HL-60/S4 treated with phorbol 12-myristate 13-acetate at 8.2 ng/mL for 4 days and 3 days (cell line): Measurements from ENCODE around the gene KIAA0586.
"Not testable (repeated sequence)": the region's sequence is repeated elsewhere in the genome, so short reads cannot be mapped to it uniquely, and the experiment has no call there.

Experiments used
- in situ Hi-C: fragments of 300-500 bp; cut with MboI; formaldehyde crosslinking; loops from 2 replicates; pipeline ENCODE4 v1.15.0; 2022; ENCODE audit warnings: low sequenced_read_pairs

The KIAA0586 gene

DNA sequence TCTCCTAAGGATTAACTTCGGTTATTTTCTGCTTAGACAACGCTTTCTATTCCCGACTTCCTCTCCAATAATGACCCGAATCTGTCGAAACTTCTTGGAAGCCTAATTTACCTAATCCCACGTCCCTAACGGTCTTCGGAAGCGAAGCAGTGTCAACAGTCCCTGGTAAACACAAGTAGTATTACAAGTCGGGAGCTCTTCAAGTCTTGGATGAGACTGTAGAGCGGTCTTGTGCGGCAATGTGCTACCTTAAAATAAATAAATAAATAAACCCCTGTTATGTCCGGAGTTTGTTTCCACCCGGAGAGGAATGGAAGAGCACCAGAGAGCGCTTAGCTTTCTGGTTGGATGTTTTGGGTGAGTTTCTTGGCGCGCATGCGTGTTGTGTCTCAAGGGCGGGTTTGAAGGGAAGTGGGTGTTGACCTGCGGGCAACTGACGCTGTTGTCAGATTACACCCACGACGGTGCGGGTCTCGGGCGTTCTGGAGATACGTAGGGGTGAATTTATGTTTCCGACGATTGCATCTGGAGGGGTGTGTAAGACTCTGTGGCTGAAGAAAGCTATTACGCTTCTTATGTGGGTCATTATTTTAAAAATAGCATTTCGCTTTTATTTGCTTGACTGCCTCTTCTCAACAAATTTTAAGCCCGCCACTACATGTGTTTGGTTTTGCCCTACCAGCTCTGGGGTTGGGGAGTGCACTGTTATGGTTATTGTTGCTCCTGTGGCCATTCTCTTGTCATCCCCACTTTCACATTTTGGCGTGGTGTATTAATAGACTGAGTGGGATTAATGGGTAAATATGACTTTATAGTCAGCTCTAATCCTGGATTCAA is at the start of gene KIAA0586, which contains the start of gene TIMM9:
TSS of gene KIAA0586 (plus strand) at position 439 of the 837 bp plus-strand sequence. CDS start 546 bp downstream, outside the sequence.
TSS of gene TIMM9 (minus strand) at position 251 of the 837 bp plus-strand sequence. CDS start 15,586 bp downstream, outside the sequence.
- in situ Hi-C loops: no loop called here

DNA sequence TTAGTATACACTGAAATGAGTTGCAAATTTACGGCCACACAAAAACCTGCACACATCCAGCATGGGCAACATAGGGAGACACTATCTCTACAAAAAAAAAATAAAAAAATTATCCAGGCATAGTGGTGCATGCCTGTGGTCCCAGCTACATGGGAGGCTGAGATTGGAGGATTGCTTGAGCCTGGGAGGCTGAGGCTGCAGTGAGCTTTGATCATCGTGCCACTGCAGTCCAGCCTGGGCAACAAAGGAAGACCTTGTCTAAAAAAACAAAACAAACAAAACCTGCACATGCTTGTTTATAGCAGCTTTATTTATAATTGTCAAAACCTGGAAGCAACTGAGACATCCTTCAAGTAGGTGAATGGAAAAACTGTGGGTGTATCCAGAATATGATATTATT is 36.7 kb upstream of the KIAA0586 start:
- in situ Hi-C loops: no loop called here

GRCh38 chr14:58395562-58395811 is 32.0 kb upstream of the KIAA0586 start:
- in situ Hi-C loops: no loop called here

DNA sequence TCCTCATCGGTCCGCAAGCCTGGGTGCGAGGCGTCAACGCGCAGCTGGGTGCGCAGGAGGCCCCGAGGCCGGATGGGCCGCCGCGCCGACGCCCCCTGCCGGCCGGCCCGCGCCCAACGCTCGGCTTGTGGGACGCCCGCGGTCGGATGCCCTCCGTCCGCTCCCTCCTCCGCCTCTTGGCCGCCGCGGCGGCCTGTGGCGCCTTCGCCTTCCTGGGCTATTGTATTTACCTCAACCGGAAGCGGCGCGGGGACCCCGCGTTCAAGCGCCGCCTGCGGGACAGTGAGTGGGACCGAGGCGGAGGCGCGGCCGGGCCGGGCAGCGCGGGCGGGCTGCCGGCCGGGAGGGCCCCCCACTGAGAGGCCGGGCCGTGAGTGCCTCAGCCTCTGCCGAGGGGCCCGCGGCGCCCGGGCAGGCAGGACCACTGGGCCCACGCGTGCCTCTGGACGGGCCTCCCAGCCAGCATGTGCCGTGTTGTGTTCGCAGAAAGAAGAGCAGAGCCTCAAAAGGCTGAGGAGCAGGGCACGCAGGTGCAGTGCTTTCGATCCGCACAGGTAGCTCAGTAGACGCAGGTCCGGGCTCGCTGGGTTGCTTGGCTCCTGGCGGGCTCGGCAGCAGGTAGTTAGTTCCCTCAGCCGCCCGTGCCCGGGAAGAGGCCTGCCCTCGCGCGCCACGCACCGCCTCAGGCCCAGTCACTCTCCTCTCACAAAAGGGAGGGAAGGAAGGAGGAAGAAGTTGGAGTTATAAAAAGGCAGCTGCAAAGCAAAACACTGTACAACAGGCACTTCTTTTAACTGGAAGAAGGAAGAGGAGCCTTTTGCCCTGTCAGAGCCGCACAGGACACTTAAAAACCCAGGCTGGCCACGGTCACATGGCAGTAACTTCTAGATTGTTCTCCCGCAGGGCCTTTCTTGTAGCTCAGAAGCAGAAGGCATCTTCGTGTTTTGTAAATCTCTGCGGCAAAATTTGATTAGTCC is 31.4 kb upstream of the KIAA0586 start, which contains the start of gene TOMM20L:
TSS of gene TOMM20L (plus strand) at position 119 of the 977 bp plus-strand sequence. CDS start at position 147, 28 bp downstream.
- in situ Hi-C loops: no loop called here

DNA sequence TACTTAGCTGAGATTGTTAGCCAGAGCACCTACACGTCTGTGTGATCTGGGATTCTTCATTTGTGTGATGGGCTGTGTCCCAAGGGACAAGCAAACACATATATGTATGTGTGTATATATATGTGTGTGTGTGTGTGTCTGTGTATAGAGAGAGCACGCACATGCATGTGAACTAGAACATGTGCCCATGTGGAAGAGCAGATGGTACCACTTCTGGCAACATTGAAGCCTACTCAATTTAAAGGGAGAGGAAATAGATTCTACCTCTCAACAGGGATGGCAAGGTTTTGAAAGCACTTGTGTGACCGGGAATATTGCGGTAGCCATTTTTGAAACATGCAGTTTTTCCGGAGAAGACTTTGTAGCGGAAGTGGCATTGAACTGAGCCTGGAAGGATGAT is 30.4 kb upstream of the KIAA0586 start:
- in situ Hi-C loops: no loop called here

DNA sequence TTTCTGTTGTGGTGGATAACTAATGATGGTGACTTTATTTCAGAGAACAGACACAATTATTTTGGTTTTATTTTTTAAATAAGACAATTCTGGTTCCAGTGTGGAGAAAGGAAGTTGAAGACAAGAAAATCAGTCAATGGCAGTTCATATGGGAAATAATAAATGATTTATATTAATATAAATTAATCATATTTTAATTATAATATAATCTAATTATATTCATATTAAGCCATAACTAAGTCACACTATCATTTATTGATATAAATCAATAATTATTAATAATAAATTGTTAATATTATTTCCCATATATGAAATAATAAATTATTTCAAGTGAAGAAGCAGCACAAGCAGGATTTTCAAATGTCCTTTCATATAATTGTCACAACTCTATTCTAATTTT is 29.0 kb upstream of the KIAA0586 start:
- in situ Hi-C loops: no loop called here

- in situ Hi-C loops: no loop called here
Measured at GRCh38 chr14:58398895-58399294, 28.6 kb upstream of the KIAA0586 start.

GRCh38 chr14:58401587-58401986 is 25.9 kb upstream of the KIAA0586 start:
- in situ Hi-C loops: no loop called here

GRCh38 chr14:58408681-58409215 is 18.8 kb upstream of the KIAA0586 start:
- in situ Hi-C loops: no loop called here

DNA sequence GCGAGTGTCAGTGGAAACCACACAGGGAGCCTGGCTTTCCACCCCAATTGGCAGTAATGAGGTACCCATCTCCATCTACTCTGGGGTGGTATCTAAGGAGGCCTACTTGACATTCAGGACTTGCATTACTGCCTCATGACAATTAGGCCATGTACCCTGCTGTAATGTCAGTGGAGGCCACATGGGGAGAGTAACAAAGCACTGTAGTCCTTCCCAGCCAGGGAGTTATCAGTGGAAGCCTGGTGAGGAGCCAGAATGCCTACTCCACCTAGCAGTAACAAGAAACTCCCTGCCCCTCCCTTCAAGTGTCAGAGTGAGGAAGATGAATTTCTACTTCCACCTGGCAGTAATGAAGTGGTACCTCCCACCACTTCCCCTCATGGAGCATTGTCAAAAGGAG is 12.7 kb upstream of the KIAA0586 start:
- in situ Hi-C loops: no loop called here

- in situ Hi-C loops: no loop called here
Measured at GRCh38 chr14:58415636-58416547, 11.6 kb upstream of the KIAA0586 start.

DNA sequence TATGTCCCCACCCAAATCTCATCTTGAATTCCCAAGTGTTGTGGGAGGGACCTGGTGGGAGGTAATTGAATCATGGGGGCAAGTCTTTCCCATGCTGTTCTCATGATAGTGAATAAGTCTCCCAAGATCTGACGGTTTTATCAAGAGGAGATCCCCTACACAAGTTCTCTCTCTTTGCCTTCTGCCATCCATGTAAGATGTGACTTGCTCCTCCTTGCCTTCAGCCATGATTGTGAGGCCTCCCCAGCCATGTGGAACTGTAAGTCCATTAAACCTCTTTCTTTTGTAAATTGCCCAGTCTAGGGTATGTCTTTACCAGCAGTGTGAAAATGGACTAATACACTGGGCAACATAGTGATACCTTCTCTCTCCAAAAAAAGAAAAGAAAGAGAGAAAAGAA is 10.6 kb upstream of the KIAA0586 start:
- in situ Hi-C loops: not testable (repeated sequence)

DNA sequence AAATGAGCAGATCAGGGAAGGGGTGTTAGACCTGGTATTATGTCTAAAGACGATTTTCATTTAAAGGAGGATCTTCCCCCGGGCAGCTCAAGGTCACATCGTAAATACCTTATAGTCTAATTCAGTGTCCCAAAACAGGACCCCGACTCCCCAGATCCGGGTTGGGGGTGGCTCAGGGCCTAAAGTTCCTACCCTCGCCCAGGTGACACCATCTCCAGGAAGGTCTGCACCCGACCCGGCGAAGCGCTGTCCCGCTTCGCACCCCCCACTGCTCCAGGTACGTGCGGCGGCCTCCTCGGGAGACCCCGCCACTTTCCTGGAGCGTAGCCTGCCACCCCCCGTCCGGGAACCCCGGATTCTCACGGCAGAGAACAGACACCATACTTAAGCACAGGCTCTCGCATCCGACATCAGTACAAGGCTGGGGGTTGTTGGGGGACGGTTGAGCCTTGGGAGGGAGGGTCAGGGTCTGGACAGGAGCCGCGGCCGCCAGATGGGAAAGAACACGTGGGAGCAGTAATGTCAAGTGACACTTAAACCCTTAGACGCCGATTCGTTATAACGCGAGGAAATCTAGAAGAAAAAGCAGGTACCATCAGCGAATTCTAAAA is 744 bp upstream of the KIAA0586 start:
- in situ Hi-C loops: no loop called here

DNA sequence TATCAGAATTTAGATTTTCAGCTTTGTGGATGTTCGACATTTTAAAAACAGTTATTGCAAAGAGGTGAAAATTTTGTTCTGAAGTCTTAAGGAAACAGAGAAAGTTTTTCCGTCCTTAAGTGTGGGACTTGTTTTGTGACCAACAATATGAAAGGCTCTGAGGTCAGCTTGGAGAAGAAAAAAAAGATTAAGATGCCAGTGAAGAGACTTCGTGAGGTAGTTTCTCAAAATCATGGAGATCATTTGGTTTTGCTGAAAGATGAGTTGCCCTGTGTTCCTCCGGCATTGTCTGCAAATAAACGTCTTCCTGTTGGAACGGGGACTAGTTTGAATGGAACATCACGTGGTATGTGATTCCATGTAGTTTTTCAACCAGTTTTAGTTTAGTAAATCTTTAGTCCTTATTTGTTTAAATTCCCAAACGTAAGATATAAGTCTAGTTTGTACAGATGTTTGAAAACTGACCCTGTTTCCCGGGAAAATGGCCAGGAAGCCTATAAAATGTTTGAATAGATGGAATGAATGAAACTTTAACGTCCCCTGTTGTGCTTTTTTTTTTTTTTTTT is 682 bp downstream of the KIAA0586 start:
- in situ Hi-C loops: no loop called here

- in situ Hi-C loops: no loop called here
Measured at GRCh38 chr14:58430156-58430555, 2.6 kb downstream of the KIAA0586 start.

- in situ Hi-C loops: no loop called here
Measured at GRCh38 chr14:58439476-58439875, 12.0 kb downstream of the KIAA0586 start.

DNA sequence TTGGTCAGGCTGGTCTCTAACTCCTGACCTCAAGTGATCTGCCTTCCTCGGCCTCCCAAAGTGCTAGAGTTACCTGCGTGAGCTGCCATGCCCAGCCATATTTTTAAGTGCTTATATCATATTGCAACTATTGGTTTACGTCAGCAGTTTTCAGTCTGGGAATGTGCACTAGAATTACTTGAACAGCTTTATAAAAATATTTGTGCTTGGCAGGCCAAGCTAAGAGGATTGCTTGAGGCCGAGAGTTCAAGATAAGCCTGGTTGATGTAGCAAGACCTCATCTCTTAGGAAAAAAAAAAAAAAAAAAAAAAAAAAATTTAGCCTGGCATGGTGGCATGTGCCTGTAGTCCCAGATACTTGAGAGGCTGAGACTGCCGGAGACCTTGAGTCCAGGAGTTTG is 17.1 kb downstream of the KIAA0586 start:
- in situ Hi-C loops: no loop called here

- in situ Hi-C loops: no loop called here
Measured at GRCh38 chr14:58455593-58456265, 28.2 kb downstream of the KIAA0586 start.

DNA sequence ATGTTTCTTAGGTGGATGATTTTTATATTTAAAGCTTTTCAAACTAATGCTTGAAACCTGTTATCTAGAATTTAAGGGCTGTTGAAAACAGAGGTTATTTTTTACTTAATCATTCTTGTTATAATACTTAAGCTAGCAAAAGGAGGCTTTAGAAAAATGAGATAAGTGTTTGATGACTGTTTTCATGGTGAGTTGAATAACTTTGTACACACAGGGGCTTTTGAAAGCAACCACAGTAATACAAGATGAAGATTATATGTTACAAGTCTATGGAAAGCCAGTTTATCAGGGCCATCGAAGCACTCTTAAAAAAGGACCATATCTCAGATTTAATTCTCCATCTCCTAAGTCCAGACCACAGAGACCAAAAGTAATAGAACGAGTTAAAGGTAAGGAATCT is 33.3 kb downstream of the KIAA0586 start:
- in situ Hi-C loops: no loop called here
